CD4-positive, alpha-beta T cell treated with Interleukin-1 beta for 1 hour (primary cell): ENCODE measurements around the gene IMPDH2.
A peak's percentile ranks its signal among the peaks of the same experiment; 100 is the strongest.

Source experiments
- DNase-seq, 2 donors: peaks; one replicate each; pipeline ENCODE4 v3.0.0-alpha.2; 2020 to 2022

The IMPDH2 gene

GRCh38 chr3:49028673-49029562, at the start of gene IMPDH2:
IMPDH2 (minus strand) TSS chr3:49029398; CDS start chr3:49029350, 48 bp downstream.
- peak; percentile 96 for DNase-seq

- DNase-seq: no peak
These were observed 47.4 kb upstream of the IMPDH2 start for GRCh38 chr3:49076646-49077045.

- no peak for DNase-seq
These were observed 46.9 kb upstream of the IMPDH2 start for GRCh38 chr3:49076116-49076515.

GRCh38 chr3:49058011-49058410, 28.8 kb upstream of the IMPDH2 start:
- DNase-seq: no peak

- DNase-seq: no peak
These were observed 28.1 kb upstream of the IMPDH2 start for GRCh38 chr3:49057268-49057667.

GRCh38 chr3:49054344-49054862, 25.2 kb upstream of the IMPDH2 start:
- no peak for DNase-seq

GRCh38 chr3:49053543-49053942, 24.3 kb upstream of the IMPDH2 start:
- no peak for DNase-seq

GRCh38 chr3:49035281-49035680, 6.1 kb upstream of the IMPDH2 start:
- DNase-seq: no peak

- no peak for DNase-seq
These were observed 5.5 kb upstream of the IMPDH2 start for GRCh38 chr3:49034650-49035049.

GRCh38 chr3:49032646-49033304, 3.6 kb upstream of the IMPDH2 start:
- no peak for DNase-seq

GRCh38 chr3:49030321-49030720, 1.1 kb upstream of the IMPDH2 start:
- DNase-seq: no peak

GRCh38 chr3:49029563-49029884, 326 bp upstream of the IMPDH2 start:
- no peak for DNase-seq

GRCh38 chr3:49028298-49028672, 913 bp downstream of the IMPDH2 start:
- no peak for DNase-seq

- no peak for DNase-seq
These were observed 1.6 kb downstream of the IMPDH2 start for GRCh38 chr3:49027634-49028033.

GRCh38 chr3:49026536-49026935, 2.7 kb downstream of the IMPDH2 start:
- DNase-seq: no peak

- no peak for DNase-seq
These were observed 3.2 kb downstream of the IMPDH2 start for GRCh38 chr3:49025793-49026520.

- peak in 1 of 2 donors; percentile 13 for DNase-seq
These were observed 4.0 kb downstream of the IMPDH2 start for GRCh38 chr3:49025005-49025792.

- no peak for DNase-seq
These were observed 4.7 kb downstream of the IMPDH2 start for GRCh38 chr3:49024449-49024848.

- DNase-seq: no peak
These were observed 5.4 kb downstream of the IMPDH2 start for GRCh38 chr3:49023775-49024174.

- DNase-seq: no peak
These were observed 6.5 kb downstream of the IMPDH2 start for GRCh38 chr3:49022688-49023171.

GRCh38 chr3:49021813-49022687, 7.1 kb downstream of the IMPDH2 start, which contains the start of gene NDUFAF3:
NDUFAF3 (plus strand) TSS chr3:49022121; CDS start chr3:49022145, 24 bp downstream.
- peak; percentile 93 for DNase-seq
